Midbrain (tissue), 1 donor: ENCODE results near the gene VPS13D.
"Not testable (repeated sequence)": the region's sequence is repeated elsewhere in the genome, so short reads cannot be mapped to it uniquely, and the experiment has no call there.

Source experiments
- DNase-seq: peaks from one replicate; lab custom pipeline; 2025; lab: John Stamatoyannopoulos, UW

VPS13D gene

DNA sequence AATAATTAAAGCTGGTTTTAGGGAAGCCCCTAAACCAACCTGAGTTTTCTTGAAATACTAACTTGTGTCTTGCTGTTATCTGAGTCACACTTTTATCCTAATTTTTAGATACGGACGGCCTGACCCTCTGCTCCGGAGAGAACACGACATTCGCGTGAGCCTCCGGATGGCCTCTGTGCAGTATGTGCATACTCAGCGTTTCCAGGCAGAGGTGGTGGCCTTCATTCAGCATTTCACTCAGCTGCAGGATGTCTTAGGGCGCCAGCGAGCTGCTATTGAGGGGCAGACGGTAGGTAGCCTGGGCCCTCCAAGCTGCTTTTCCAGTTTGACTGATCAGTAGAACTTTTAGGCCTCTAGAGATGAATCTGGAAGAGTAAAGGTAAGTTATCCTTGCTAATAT is 63.6 kb downstream of the VPS13D start:
- no peak for DNase-seq

DNA sequence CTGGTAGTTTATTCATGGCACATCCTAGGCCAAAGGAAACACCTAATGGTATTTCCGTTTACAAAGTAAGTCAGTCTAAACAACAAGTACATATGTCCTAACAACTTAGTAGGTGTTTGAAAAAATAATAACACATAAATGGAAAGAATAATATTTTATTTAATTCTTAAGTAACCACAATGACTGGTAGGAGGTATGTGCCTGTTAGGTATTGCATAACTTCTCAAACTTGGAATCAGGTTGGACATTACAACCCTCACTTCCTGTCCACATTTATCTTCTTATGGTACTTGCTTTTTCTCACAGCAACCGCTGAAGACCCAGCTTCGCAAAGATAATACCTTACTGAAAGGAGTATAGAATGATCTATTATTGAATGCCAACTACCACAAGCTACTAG is 64.2 kb downstream of the VPS13D start:
- no peak for DNase-seq

DNA sequence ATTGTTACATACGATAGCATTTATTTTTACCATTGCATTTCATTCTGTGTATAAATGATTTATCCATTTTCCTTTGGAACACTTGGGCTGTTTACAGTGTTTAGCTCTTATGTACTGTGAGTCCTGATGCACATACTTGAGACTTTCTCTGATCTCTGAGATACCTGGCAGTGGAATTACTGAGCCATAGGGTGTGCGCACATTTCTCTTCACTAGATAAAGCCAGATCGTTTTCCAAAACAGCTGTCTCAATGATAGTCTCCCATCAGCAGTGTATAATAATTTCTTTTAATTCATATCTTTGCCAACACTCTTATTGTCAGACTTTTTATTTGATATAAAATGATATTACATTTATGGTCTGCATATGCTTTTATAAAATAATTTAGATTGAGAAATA is 66.2 kb downstream of the VPS13D start:
- no peak for DNase-seq

DNA sequence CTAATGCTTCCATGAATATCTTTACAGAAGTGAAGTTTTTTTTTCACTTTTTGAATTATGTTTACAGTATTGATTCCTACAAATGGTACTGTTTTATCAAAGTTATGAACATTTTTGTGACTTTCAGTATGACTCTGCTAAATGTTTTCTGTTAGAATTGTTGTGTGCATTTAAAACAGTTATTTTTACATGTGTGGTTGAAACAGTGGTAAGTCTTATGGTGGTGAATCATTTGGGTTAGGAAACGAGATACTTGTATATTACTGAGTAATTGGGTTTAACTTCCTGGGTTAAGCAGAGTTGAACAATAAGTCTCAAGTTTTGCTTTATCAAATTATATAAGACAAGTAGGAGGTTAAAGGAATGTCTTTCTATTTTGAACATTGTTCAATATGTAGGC is 66.8 kb downstream of the VPS13D start:
- no peak for DNase-seq

DNA sequence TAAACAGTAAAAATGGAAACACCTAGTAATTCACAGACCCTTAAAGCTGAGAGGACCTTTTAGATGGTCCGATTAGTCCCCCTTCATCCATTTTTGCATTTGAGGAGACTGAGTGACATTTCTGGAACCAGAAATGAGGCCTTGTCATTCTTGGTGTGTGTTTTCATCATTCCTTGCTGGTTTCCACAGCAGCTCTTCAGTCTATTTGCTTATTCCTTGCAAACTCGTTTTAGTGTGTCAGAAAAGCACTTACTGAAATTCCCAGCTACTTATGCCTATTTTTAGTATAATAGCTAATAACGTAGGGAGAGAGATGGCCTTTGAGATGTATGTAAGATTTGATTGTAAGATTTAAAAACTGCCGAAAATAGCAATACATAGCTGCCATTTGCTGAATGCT is 70.9 kb downstream of the VPS13D start:
- no peak for DNase-seq

DNA sequence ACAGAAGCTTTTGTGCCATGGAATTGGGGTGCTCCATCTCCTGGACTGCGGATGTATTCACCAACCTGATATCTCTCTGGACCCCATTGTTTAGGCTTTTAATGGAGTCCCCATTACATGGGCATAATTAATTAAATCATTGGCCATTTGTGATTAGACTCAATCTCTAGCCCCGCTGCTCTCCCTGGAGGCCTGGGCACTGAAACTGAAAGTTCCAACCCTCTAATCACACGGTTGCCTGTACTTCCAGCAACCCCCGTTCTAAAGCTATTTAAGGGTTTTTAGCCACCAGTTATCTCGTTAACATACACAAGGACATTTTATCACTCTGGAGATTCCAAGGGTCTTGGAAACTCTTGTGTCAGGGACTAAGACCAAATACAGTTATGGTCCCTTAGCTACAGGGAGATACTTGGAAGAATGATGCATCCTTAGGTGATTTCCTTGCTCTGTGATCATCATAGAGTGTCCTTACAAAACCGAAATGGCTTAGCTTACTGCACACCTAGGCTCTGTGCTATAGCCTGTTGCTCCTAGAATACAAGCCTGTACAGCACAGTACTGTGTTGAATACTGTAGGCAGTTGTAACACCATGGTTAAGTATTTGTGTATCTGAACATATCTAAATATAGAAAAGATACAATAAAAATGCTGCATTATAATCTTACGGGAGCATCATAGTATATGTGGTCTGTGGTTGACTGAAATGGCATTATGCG is 71.8 kb downstream of the VPS13D start:
- no peak for DNase-seq

DNA sequence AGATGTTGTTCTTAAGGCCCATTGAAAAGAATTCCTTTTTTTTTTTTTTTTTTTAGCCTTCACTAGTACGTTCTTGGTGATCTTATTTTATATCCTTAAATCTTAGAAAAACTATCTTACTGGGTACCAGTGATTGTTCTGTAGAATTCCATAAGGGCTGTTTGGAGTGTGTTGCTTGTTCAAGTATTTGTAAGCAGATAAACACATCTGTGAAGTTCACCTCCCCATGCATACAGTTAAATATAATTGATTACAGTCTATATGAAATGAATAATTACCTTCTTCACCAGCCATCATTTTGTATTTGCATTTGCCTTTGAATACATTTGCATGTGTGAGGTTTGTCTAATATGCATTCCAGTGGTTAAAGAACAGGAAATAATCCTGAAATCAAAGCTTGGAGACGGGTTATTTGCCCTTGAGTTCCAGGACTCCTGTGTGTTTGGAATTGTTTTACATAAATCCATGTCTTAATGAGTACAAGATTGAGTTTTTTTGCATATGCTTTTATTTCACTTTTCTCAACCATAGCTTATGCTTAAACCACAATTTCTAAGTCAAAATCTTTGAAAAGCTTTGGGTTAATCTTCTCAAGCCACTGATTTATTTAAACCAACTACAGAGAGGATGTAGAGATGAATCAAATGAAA is 73.1 kb downstream of the VPS13D start:
- DNase-seq: no peak

DNA sequence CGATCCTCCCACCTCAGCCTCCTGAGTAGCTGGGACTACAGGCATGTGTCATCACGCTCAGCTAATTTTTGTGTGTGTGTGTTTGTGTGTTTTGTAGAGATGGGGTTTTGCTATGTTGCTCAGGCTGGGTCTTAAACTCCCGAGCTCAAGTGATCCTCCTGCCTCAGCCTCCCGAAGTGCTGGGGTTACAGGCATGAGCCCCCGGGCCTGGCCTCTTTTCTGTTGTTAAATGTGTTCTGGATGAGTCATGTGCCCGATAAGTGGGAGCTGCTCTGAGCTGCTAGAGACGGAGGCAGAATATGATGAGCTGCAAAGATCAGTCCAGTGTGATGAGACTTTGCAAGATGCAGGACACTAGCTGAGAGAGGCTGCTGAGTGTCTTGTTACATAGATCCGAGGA is 75.5 kb downstream of the VPS13D start:
- DNase-seq: no peak

DNA sequence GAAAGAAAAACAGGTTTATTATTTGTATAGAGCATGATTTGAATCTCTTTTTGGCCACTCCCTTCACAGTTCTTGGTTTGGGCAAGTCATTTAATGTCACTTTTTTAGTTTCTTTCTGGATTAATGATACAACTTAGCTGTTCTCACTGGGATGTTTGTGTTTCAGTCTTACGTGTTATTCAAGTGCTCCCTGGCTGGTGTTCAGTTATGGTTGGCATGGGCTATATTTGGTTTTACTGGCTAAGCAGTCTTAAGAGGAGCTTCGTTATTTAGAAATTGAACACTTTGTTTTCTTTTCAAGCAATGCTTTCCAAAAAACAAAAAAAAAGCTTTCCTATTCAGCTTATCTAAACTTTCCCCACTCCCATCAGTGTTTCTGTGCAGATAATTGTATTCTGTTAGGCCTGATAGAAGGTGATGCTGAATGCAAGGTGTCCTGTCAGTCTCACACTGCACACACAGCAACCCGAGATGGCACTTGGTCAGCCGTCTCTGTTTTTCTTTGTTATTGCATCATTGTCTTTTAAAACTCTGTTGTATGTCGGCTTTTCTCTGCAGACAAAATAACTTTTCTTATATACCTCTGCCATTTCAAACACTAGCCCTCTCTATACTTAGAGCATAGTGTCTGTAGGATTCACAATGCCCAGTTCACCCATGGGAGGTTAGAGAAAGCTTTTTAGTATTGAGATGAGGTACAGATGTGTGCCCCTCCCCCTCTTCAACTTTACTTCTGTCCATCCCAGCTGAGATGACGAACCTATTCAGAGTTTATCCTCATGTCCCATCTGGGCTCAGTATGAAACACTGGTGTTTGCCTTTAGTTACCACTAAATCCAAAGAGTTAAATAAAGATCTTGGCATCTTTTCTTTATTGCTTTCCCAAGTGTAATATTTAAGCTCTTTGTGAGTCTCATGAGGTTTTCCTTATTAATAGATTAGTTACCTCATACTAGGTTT is 80.2 kb downstream of the VPS13D start:
- DNase-seq: no peak

DNA sequence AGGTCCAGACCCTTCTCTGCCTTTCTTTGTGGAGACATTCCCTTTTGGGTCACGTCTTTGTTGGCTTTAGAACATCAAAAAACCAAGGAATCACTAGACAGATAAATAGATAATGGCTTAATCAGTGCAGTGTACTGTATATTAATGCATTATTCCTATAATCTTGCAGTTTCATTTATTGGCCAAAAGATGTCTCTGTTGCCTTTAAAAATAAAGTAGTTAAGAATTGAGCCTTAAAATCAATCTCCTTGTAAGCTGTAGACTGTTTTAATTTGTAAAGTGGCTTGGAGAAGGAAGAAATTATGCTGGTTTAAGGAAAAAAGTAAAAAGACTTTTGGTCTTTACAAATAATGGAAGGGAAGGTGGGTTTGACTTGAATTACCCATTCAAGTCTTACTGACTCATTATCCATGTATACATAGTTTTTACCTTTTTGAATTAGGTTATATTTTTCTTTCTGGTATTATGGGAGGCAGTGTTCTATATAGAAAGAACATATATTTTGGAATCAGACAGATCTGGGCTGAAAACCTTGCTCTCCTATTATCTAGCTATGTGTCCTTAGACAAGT is 84.6 kb downstream of the VPS13D start:
- DNase-seq: no peak

DNA sequence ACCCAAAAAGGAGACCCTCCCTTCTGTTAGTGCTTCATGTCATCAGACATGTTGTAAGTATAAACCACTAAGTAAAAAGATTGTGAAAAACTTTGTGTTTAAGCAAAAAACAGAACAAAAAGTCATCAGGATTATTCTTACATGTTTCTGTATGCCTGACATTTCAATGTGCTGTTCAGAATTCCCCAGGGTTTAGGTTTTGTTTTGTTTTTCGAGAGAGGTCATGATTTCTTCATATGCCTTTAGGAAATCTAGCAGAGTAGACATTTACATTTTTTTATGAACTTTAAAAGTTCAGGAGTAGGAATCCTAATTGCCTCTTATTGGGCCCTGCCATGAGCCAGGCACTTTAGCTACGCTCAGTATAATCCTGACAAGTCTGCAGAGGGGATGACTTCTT is 85.3 kb downstream of the VPS13D start:
- DNase-seq: no peak

DNA sequence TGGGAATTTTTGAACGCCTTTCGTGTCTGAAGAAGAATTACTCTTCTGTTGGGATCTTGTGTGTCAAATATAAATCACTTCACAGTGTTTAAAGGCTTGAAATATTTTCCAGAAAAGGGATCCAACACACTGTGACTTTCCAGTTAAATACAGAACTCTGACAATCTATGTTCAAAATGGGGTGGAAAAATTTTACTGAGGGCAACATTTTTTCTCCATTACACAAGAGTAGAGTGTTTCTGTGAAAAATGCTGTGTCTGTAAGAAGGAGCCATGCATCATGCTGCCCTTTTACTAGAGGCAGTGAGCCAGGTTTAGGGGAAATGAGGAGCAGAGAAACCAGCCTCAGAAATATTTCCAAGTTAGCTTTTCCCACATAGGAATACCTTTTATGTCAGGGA is 86.5 kb downstream of the VPS13D start:
- DNase-seq: no peak

DNA sequence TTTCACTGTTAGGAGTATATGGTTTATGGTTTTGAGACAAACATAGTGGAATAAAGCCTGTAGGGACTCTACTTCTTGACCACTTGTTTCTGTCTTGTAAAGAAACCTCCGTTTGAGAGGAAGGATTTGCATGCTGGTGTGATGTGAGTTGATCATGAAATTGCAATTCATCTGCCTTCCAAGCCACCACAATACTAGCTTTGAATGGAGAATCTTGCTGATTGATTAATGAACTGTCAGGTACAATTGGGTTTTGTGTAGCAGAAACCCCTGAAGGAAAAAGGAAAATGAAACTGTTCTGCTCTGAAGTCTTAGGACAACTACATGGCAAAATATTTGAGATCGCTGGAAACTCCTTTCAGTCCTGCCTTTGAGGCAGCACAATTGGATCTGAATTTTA is 90.7 kb downstream of the VPS13D start:
- DNase-seq: no peak

DNA sequence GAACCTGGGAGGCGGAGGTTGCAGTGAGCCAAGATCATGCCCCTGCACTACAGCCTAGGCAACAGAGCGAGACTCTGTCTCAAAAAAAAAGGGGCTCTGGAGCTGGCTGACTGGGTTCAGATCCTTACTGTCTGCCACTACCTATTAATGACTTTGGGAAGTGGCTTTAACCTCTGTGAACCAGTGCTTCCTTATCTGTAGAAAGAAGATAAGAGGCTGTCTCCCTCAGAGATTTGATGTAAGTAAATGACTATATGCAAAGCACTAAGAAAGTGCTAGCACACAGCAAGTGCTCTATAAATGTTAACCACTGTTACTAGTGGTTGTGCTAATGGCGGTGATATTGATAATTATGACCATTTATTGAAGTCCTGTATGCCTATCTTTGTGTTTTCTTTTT is 94.6 kb downstream of the VPS13D start:
- no peak for DNase-seq

DNA sequence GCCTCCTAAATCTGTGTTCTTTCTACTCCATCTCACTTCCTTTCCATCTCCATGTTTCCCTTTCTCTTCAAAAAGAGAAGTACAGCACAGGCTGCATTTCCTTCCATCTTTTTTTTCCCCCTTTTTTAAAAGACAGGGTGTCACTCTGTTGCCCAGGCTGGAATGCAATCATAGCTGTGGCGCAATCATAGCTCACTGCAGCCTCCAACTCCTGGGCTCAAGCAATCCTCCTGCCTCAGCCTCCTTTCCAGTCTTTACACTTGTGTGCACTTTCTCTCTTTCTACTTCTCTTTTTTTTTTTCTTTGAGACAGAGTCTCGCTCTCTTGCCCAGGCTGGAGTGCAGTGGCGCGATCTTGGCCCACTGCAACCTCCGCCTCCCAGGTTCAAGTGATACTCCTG is 95.1 kb downstream of the VPS13D start:
- DNase-seq: not testable (repeated sequence)

DNA sequence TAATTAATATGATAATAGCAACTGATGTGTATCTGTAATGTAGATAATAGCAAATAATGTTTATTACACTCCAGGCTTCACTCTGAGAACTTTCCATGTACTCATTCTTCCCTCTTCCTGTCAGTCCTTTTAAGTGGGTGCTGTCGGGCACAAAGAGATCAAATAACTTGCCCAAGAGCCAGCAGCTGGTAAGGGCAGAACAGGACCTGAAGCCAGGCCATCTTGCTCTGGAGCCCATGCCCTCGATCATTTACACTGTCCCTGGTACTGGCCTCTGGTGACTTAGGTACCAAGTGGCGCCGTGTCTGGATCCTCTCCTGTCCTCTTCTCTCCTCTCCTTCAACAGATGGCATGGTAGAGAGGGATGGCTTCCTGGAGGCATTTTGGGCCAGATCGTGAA is 97.2 kb downstream of the VPS13D start:
- no peak for DNase-seq

DNA sequence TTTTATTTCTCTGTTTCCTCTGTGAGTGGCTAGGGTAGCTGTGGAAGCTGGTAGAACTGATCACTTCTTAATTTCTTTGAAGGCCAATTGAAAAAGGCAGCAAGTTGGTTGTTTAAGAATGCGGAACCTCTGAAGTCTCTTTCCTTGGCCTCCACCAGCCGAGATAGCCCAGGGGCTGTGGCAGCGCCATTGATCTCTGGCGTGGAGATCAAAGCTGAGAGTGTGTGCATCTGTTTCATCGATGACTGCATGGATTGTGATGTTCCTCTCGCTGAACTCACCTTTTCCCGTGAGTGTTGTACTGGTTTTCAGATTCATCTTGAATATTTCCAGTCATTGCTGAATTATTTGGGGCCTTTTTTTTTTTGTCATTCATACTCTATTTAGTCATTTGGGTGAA is 97.7 kb downstream of the VPS13D start:
- DNase-seq: no peak

DNA sequence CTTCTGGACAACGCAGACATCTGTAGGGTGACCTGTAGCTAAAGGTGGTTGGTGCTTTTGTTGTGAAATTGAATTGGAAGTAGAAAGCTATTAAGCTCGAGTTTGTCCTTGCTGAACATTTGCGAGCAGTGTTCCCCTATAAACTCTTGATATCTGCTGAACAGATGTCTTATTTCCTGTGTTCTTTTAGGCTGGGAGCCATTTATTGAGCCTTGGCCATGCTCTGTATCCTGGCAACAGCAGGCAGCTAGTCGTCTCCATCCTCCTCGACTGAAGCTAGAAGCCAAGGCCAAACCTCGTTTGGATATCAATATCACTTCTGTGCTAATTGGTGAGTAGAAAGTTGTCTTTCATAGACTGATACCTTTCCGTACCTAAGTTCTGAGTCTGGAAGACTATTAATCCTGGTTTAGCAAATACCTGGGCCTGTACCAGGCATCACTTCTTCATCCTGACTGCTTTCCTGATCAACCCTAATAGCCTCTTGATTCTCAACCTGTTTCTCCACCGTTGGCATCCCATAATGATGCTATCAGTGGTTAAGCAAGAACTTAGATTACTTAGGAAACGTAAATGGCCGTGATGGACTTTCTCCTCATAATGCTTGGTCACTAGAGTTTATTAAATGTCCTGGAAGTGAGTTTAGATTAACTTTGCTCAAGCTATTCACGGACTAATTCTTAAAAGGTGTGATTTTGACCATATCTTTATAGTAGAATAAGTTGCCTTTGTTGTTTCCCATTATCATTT is 103.4 kb downstream of the VPS13D start:
- no peak for DNase-seq

DNA sequence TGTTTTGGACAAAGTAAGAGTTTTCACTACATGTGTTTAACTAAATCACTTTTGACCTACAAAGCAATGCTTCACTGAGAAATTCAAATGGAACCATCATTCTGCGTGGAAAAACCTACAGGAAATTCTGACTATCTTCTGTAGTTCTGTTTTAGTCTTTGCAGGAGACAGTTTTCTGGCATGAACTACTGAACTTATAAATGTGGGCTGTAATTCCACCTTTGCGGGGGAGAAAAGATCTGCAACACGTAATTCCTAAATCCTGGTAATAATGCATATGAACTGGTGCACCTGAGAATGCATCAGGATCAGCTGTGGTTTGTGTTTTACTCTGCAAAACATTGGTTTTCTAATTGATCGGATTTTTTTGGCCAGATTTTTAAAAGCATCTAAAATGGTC is 106.0 kb downstream of the VPS13D start:
- no peak for DNase-seq

DNA sequence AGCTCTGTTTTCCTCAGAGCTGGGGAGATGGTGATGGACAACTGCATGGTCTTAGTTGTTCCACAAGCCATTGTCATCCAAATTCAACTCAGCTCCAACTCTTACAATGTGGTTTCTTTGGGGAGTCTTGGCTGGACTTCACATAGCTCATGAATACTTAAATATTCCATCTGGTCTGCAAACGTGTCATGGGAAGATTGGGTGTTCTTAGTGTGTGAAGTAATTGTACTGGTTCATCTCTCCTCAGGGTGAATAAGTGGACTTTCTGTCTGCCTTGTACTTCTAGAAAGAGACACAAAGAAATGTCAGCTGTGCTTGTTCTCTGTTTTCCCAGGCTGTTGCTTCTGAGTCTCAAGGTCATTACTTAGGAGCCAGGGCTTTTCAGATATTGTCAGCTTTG is 106.6 kb downstream of the VPS13D start:
- no peak for DNase-seq

DNA sequence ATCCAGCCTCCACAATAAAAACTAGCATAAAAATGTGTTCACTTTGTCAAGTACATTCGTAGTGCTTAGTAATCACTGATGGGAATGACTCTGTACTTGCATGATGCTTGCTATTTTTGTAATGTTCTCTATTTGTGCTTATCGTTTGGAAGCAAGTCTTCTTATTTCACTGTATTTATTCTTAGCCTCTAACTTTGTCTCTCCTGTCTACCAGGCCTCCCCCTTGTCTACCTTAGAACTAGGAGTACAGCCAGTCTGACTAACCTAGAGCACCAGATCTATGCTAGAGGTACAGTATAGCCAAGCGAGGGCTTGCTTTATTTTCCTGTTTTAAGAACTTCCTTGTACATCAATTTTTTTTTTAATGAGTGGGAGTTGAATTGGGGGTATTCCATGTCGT is 108.2 kb downstream of the VPS13D start:
- no peak for DNase-seq

DNA sequence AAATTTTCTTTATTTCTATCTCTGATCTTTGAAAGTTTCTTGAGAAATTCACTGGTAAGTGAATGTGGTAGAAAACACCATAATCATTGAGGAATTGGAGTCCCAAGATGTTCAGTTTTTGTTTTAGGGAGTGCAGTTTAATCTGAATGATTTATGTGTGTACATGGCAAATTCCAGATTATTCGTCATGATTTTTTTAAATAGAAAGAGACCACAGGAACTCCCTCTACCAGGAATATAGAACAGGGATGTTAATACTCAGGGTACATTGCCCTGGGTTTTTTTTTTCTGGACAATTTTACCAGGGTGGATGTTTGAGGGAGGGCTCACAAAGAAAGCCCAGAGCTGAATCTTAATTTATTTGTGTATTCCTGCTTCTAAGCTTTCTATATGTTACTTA is 109.0 kb downstream of the VPS13D start:
- DNase-seq: no peak
